GM12878 (cell line): ENCODE results near the gene ZNF444. TPM values are rescaled to one million over a fixed set of nuclear protein-coding genes. Genes with fewer than 3 reads are reported as not detected.
"Not testable (repeated sequence)": the region's sequence is repeated elsewhere in the genome, so short reads cannot be mapped to it uniquely, and the experiment has no call there.

Source experiments
- ATAC-seq: fragments of 200-7000 bp; cut with Tn5 transposase; 3 replicates; pipeline ENCODE4 v1.9.1; 2020; ENCODE audit warnings: mild to moderate bottlenecking, moderate library complexity
- BruUV-seq: library from RNA; stranded (reverse); fragments of 400-500 nt; replicated peaks from 2 replicates; lab custom pipeline; 2021; lab: Mats Ljungman, UMichigan
- CTCF ChIA-PET: fragments of 300-600 bp; sonication (Branson Sonifier 250); formaldehyde crosslinking; extraction: SDS; loops from one replicate; lab custom pipeline; 2021; ENCODE audit warnings: inconsistent platforms; lab: Yijun Ruan, JAX
- POLR2A ChIA-PET: fragments of 350-600 bp; formaldehyde crosslinking; extraction: SDS; loops from one replicate; lab custom pipeline; 2021; ENCODE audit warnings: inconsistent platforms; lab: Charles Lee
- RAD21 ChIA-PET: fragments of 300-600 bp; sonication (Branson Sonifier 250); formaldehyde crosslinking; loops from one replicate; lab custom pipeline; 2023; ENCODE audit warnings: antibody characterized with exemption; ENCODE audit not compliant: unreplicated experiment; lab: Charles Lee
- SMC1A ChIA-PET: fragments of 300-600 bp; sonication (Branson Sonifier 250); formaldehyde crosslinking; loops from one replicate; lab custom pipeline; 2023; ENCODE audit not compliant: unreplicated experiment, uncharacterized antibody; lab: Charles Lee
- DNase-seq: peaks from one replicate; pipeline ENCODE4 v3.0.0-alpha.2; 2011; ENCODE audit warnings: low read depth, low spot score
- FAIRE-seq: peaks from 3 replicates; lab custom pipeline; 2011; peaks lifted over from hg19 to GRCh38; lab: Jason Lieb, UNC
- H2AFZ ChIP-seq: 2 replicates; pipeline ENCODE4 v1.6.0; 2011; ENCODE audit warnings: low read depth, low read length, control low read depth; ENCODE audit not compliant: control insufficient read depth
- H3K27ac ChIP-seq: 2 replicates; pipeline ENCODE4 v1.5.1; 2011; ENCODE audit warnings: control low read depth; ENCODE audit not compliant: control insufficient read depth, insufficient read depth
- H3K27me3 ChIP-seq, 2 experiments: replicated peaks in 1 of 2; 2 replicates each; pipeline versions ENCODE4 v1.6.0 to v1.6.1; 2011; ENCODE audit warnings: low read length in 1 of 2; ENCODE audit not compliant: control insufficient read depth in 2 of 2, insufficient read depth in 2 of 2
- H3K36me3 ChIP-seq, 2 experiments: 2 replicates each; pipeline ENCODE4 v1.5.1; 2011; ENCODE audit warnings: low read length in 1 of 2; ENCODE audit not compliant: control insufficient read depth in 2 of 2, insufficient read depth in 2 of 2
- H3K4me1 ChIP-seq: 2 replicates; pipeline ENCODE4 v1.6.1; 2011; ENCODE audit warnings: mild to moderate bottlenecking, low read length, moderate library complexity, mixed read lengths; ENCODE audit not compliant: control insufficient read depth, insufficient read depth
- H3K4me2 ChIP-seq: 2 replicates; pipeline ENCODE4 v1.6.0; 2011; ENCODE audit warnings: control low read depth; ENCODE audit not compliant: control insufficient read depth, insufficient read depth
- H3K4me3 ChIP-seq: fragments of 200-600 bp; sonication (generic); 2 replicates; pipeline ENCODE4 v1.5.1; 2016
- H3K79me2 ChIP-seq: 2 replicates; pipeline ENCODE4 v1.6.0; 2011; ENCODE audit warnings: low read length; ENCODE audit not compliant: control insufficient read depth, insufficient read depth
- H3K9ac ChIP-seq: 2 replicates; pipeline ENCODE4 v1.8.0; 2011; ENCODE audit warnings: low read length, control low read depth, mixed read lengths; ENCODE audit not compliant: control insufficient read depth, insufficient read depth
- H3K9me3 ChIP-seq: replicated peaks from 3 replicates; pipeline ENCODE4 v1.5.1; 2011; ENCODE audit warnings: mild to moderate bottlenecking, low read length; ENCODE audit not compliant: control insufficient read depth, insufficient read depth
- H4K20me1 ChIP-seq: 2 replicates; pipeline ENCODE4 v1.6.0; 2011; ENCODE audit not compliant: control insufficient read depth, insufficient read depth
- JUND ChIP-seq: IDR thresholded peaks from 2 replicates; pipeline ENCODE4 v1.6.1; 2012; ENCODE audit warnings: low read depth, mild to moderate bottlenecking, low read length, improper control_type of control experiment, moderate library complexity
- WGBS: methylation state at CpG from one replicate; pipeline ENCODE4 v1.1.6; 2016; ENCODE audit warnings: low lambda C conversion rate; ENCODE audit not compliant: insufficient replicate concordance, insufficient coverage; ENCODE audit errors: missing lambda C conversion rate; 5-methylcytosine and 5-hydroxymethylcytosine counted together
- in situ Hi-C: fragments of 300-500 bp; cut with MboI; formaldehyde crosslinking; loops from 9 replicates; pipeline ENCODE4 v1.14.3; 2018; ENCODE audit warnings: mixed read lengths
- intact Hi-C: fragments of 100-400 bp; cut with micrococcal nuclease; formaldehyde crosslinking; loops from one replicate; pipeline ENCODE4 v1.14.2; 2022; ENCODE audit not compliant: unreplicated experiment
- polyA plus RNA-seq, 11 experiments: library from polyadenylated mRNA; depleted of rRNA in 4 of 11; unstranded in 6 of 11; stranded (reverse) in 5 of 11; fragments of >200 nt; fragmentation: Nextera tagmentation in 4 of 11; fragmentation: Illumina TruSeq in 1 of 11; extraction: Ambion mirVana in 4 of 11; extraction: Trizol in 1 of 11; gene quantifications; 1 replicate in 1 of 11; 2 replicates in 10 of 11; pipeline versions ENCODE4 v1.2.1 to v1.2.3, GENCODE V29; 2011 to 2016; ENCODE audit warnings: inconsistent platforms in 2 of 11, missing spikeins in 2 of 11, low read depth in 1 of 11
- total RNA-seq, 4 experiments: library from RNA; depleted of rRNA in 3 of 4; stranded (reverse); fragments of >200 nt in 3 of 4; fragmentation: Illumina TruSeq in 1 of 4; extraction: Trizol in 1 of 4; gene quantifications; 2 replicates each; pipeline versions ENCODE4 v1.2.1 to v1.2.3, GENCODE V29; 2013 to 2021
- TF ChIP-seq, protein P1 (sequence below): IDR thresholded peaks from 2 replicates; pipeline ENCODE4 v1.6.1; 2012; ENCODE audit warnings: improper control_type of control experiment, low read depth, low read length; ENCODE audit not compliant: insufficient replicate concordance

Gene ZNF444
- total and polyA plus RNA-seq, 10 of the 15 experiments (the other 5 are each of a cell fraction or from before 2014, with no cell fraction given), result 0.45 to 28.2 (median 11.6) TPM

DNA sequence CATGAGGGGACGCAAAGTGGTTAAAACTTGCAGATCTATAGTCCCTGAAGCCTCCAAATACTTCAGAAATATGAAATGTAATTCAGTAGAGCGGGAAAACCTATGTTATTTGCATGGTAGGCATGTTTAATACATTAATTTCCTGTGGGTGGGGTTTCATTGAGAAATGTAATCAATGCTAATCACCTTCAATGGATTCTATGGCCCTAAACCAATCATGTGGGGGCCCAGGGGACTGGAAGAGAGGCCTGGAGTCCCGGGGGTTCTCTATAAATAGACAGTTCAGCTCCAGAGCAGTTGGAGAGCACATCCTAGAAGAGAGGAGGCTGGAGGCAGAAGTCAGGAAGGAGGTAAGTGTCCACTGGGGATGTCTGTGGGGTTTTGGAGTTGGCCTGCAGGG, 60.9 kb downstream of the ZNF444 start, which contains the start of gene ZSCAN5C (continued):
- TF ChIP-seq, protein P1, sequence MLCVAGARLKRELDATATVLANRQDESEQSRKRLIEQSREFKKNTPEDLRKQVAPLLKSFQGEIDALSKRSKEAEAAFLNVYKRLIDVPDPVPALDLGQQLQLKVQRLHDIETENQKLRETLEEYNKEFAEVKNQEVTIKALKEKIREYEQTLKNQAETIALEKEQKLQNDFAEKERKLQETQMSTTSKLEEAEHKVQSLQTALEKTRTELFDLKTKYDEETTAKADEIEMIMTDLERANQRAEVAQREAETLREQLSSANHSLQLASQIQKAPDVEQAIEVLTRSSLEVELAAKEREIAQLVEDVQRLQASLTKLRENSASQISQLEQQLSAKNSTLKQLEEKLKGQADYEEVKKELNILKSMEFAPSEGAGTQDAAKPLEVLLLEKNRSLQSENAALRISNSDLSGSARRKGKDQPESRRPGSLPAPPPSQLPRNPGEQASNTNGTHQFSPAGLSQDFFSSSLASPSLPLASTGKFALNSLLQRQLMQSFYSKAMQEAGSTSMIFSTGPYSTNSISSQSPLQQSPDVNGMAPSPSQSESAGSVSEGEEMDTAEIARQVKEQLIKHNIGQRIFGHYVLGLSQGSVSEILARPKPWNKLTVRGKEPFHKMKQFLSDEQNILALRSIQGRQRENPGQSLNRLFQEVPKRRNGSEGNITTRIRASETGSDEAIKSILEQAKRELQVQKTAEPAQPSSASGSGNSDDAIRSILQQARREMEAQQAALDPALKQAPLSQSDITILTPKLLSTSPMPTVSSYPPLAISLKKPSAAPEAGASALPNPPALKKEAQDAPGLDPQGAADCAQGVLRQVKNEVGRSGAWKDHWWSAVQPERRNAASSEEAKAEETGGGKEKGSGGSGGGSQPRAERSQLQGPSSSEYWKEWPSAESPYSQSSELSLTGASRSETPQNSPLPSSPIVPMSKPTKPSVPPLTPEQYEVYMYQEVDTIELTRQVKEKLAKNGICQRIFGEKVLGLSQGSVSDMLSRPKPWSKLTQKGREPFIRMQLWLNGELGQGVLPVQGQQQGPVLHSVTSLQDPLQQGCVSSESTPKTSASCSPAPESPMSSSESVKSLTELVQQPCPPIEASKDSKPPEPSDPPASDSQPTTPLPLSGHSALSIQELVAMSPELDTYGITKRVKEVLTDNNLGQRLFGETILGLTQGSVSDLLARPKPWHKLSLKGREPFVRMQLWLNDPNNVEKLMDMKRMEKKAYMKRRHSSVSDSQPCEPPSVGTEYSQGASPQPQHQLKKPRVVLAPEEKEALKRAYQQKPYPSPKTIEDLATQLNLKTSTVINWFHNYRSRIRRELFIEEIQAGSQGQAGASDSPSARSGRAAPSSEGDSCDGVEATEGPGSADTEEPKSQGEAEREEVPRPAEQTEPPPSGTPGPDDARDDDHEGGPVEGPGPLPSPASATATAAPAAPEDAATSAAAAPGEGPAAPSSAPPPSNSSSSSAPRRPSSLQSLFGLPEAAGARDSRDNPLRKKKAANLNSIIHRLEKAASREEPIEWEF, result no peak
- TF ChIP-seq JUND, result no peak

DNA sequence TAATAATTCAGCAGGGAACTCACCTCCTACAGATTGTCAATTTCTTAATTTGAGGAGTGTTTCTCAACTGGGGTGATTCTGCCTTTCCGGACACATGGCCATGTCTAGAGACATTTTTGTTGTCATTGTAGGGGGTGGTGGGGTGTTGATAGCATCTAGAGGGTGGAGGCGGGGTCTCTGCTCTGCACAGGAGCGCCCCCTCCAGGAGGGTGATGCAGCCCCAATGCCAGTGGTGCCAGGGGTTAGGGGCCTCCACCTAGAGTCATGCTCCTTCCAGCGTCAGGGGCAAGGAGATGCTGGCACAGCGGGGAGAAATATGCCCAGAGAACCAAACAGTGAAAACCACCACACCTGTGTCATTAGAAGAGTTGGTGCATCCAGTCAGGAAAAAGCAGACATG, 66.5 kb downstream of the ZNF444 start:
- ATAC-seq, FAIRE-seq, intact Hi-C loops: not testable (repeated sequence)

More for the DNA sequence above, 66.5 kb downstream of the ZNF444 start:
- H3K36me3 ChIP-seq, POLR2A ChIA-PET, BruUV-seq, H3K4me3 ChIP-seq, H3K9ac ChIP-seq, H3K4me2 ChIP-seq, H3K4me1 ChIP-seq, DNase-seq, H3K9me3 ChIP-seq, H3K27ac ChIP-seq, CTCF ChIA-PET, H3K27me3 ChIP-seq, H4K20me1 ChIP-seq, H2AFZ ChIP-seq, RAD21 ChIA-PET, in situ Hi-C loops, H3K79me2 ChIP-seq, SMC1A ChIA-PET: not testable (repeated sequence)
- 44% methylated on average over 5 of the region's 5 CpGs for WGBS
